ENCODE data around the gene CATSPER3.

Gene CATSPER3

GRCh38 chr5:134967607-134968006 lies at the start of gene CATSPER3:
CATSPER3 (plus strand) TSS chr5:134967907; CDS start chr5:134967992, 85 bp downstream.
- DNase-seq = no peak

GRCh38 chr5:134918861-134919260 lies 48.8 kb upstream of the CATSPER3 start:
- DNase-seq = no peak

GRCh38 chr5:134920848-134921575 lies 46.7 kb upstream of the CATSPER3 start:
- DNase-seq = no peak

GRCh38 chr5:134932508-134932907 lies 35.2 kb upstream of the CATSPER3 start:
- no peak for DNase-seq

GRCh38 chr5:134934202-134934601 lies 33.5 kb upstream of the CATSPER3 start:
- no peak for DNase-seq

- DNase-seq = no peak
Observed at GRCh38 chr5:134935711-134936602, 31.8 kb upstream of the CATSPER3 start.

GRCh38 chr5:134937526-134937925 lies 30.2 kb upstream of the CATSPER3 start:
- no peak for DNase-seq

GRCh38 chr5:134938030-134938429 lies 29.7 kb upstream of the CATSPER3 start:
- no peak for DNase-seq

- DNase-seq = no peak
Observed at GRCh38 chr5:134939500-134939899, 28.2 kb upstream of the CATSPER3 start.

GRCh38 chr5:134943547-134943946 lies 24.2 kb upstream of the CATSPER3 start:
- DNase-seq = no peak

- no peak for DNase-seq
Observed at GRCh38 chr5:134944630-134945029, 23.1 kb upstream of the CATSPER3 start.

- no peak for DNase-seq
Observed at GRCh38 chr5:134945041-134945440, 22.7 kb upstream of the CATSPER3 start.

- DNase-seq = no peak
Observed at GRCh38 chr5:134948911-134949310, 18.8 kb upstream of the CATSPER3 start.

GRCh38 chr5:134949316-134949715 lies 18.4 kb upstream of the CATSPER3 start:
- no peak for DNase-seq

GRCh38 chr5:134957920-134958608 lies 9.6 kb upstream of the CATSPER3 start:
- DNase-seq = no peak

GRCh38 chr5:134958755-134959154 lies 9.0 kb upstream of the CATSPER3 start:
- no peak for DNase-seq

GRCh38 chr5:134963098-134963497 lies 4.6 kb upstream of the CATSPER3 start:
- DNase-seq = no peak

- no peak for DNase-seq
Observed at GRCh38 chr5:134964359-134965270, 3.1 kb upstream of the CATSPER3 start.

- no peak for DNase-seq
Observed at GRCh38 chr5:134965271-134965825, 2.4 kb upstream of the CATSPER3 start.

- DNase-seq = no peak
Observed at GRCh38 chr5:134968055-134968454, 348 bp downstream of the CATSPER3 start.

GRCh38 chr5:134969166-134969565 lies 1.5 kb downstream of the CATSPER3 start:
- DNase-seq = no peak
